T-cell (primary cell): ENCODE measurements around the gene MYO1D. TPM values are rescaled to one million over a fixed set of nuclear protein-coding genes. Genes with fewer than 3 reads are reported as not detected.
A peak's percentile ranks its signal among the peaks of the same experiment; 100 is the strongest.

Experiments
- ATAC-seq, 4 experiments: fragments of 200-7000 bp in 3 of 4; fragments of 150-1000 bp in 1 of 4; cut with Tn5 transposase; replicated peaks in 1 of 4; 1 replicate in 3 of 4; 2 replicates in 1 of 4; pipeline ENCODE4 v1.10.0; 2021; ENCODE audit warnings: moderate library complexity in 3 of 4, mild to moderate bottlenecking in 2 of 4, moderate number of reproducible peaks in 1 of 4
- CTCF ChIA-PET, 2 donors: fragments of 300-600 bp; sonication (Branson Sonifier 250); formaldehyde crosslinking; loops; one replicate each; lab custom pipeline; 2022; ENCODE audit warnings: antibody characterized with exemption in 2 of 2; lab: Charles Lee
- POLR2A ChIA-PET, 2 donors: fragments of 300-600 bp; sonication (Branson Sonifier 250); formaldehyde crosslinking; loops; one replicate each; lab custom pipeline; 2022; ENCODE audit warnings: antibody characterized with exemption in 2 of 2; lab: Charles Lee
- DNase-seq, 35 experiments: peaks; one replicate each; pipeline versions ENCODE4 v3.0.0 to v3.0.0-alpha.2; 2013 to 2023
- H3K27ac ChIP-seq: one replicate; pipeline ENCODE4 v1.5.1; 2013; ENCODE audit warnings: low read length
- H3K27me3 ChIP-seq, 2 experiments: replicated peaks in 1 of 2; 1 replicate in 1 of 2; 2 replicates in 1 of 2; pipeline versions ENCODE4 v1.6.1 to v1.7.0; 2013; ENCODE audit warnings: low read length in 1 of 2, mixed read lengths in 1 of 2; ENCODE audit not compliant: control insufficient read depth in 2 of 2, insufficient read depth in 2 of 2; ENCODE audit errors: extremely low read depth in 1 of 2
- H3K36me3 ChIP-seq, 2 donors: 1 replicate in 1 of 2; 2 replicates in 1 of 2; pipeline versions ENCODE4 v1.6.1 to v1.7.0; 2013; ENCODE audit warnings: low read length in 1 of 2; ENCODE audit not compliant: control insufficient read depth in 2 of 2, insufficient read depth in 1 of 2; ENCODE audit errors: extremely low read depth in 1 of 2
- H3K4me1 ChIP-seq, 2 experiments: 1 replicate in 1 of 2; 2 replicates in 1 of 2; pipeline versions ENCODE4 v1.6.1 to v1.7.0; 2013; ENCODE audit warnings: low read length in 2 of 2, mixed read lengths in 1 of 2; ENCODE audit not compliant: insufficient read depth in 2 of 2, control insufficient read depth in 1 of 2; ENCODE audit errors: extremely low read depth in 1 of 2
- H3K4me3 ChIP-seq, 2 donors: 1 replicate in 1 of 2; 2 replicates in 1 of 2; pipeline versions ENCODE4 v1.5.1 to v1.7.0; 2013; ENCODE audit warnings: mild to moderate bottlenecking in 2 of 2, low read length in 1 of 2, moderate library complexity in 1 of 2; ENCODE audit not compliant: control insufficient read depth in 1 of 2; ENCODE audit errors: extremely low read depth in 1 of 2
- H3K9me3 ChIP-seq: 2 replicates; pipeline ENCODE4 v1.7.0; 2013
- H3K27ac Mint-ChIP-seq, 2 donors: one replicate each; pipeline ENCODE4 v1.8.0; 2020 to 2021; ENCODE audit warnings: mild to moderate bottlenecking in 2 of 2, mixed read lengths in 2 of 2
- H3K27me3 Mint-ChIP-seq, 2 donors: one replicate each; pipeline ENCODE4 v1.8.0; 2021 to 2022; ENCODE audit warnings: mixed read lengths in 2 of 2
- H3K36me3 Mint-ChIP-seq: one replicate; pipeline ENCODE4 v1.8.0; 2021; ENCODE audit warnings: mixed read lengths
- H3K4me1 Mint-ChIP-seq, 3 donors: one replicate each; pipeline ENCODE4 v1.8.0; 2020 to 2022; ENCODE audit warnings: mixed read lengths in 3 of 3, mild to moderate bottlenecking in 1 of 3
- H3K4me3 Mint-ChIP-seq, 3 donors: one replicate each; pipeline ENCODE4 v1.8.0; 2020 to 2022; ENCODE audit warnings: mild to moderate bottlenecking in 3 of 3, mixed read lengths in 3 of 3, moderate library complexity in 3 of 3
- H3K9me3 Mint-ChIP-seq, 3 donors: one replicate each; pipeline ENCODE4 v1.8.0; 2020 to 2022; ENCODE audit warnings: mixed read lengths in 3 of 3
- WGBS: methylation state at CpG from one replicate; pipeline ENCODE4 v1.1.5; 2013; ENCODE audit warnings: missing lambda C conversion rate; ENCODE audit not compliant: insufficient coverage; 5-methylcytosine and 5-hydroxymethylcytosine counted together
- total RNA-seq, 35 experiments: library from RNA in 6 of 35; stranded (reverse) in 6 of 35; fragments of 120-200 nt in 1 of 35; gene quantifications; one replicate each; pipeline versions ENCODE4 v1.2.1 to v1.2.4 and lab custom pipeline; 2013 to 2026

MYO1D gene
- total RNA-seq, 5 donors from 2014 or later (not counting 1 experiment from before 2014, with no cell fraction given), result 8.3 to 11.1 (median 9.5) TPM

GRCh38 chr17:32551186-32551955 is 325.6 kb downstream of the MYO1D start:
- Mint-ChIP-seq H3K36me3 (no peaks in the 10 kb centered on the region), H3K4me1 (peaks cover 34 to 47% (median 36%) of the 10 kb centered on the region in 3 donors), H3K27ac (peak overlapping the region; percentile 46 to 70), H3K9me3 (no peaks in the 10 kb centered on the region), H3K27me3 (no peaks in the 10 kb centered on the region), H3K4me3 (no peak overlapping the region)
- no peak overlapping the region for H3K27ac ChIP-seq
- DNase-seq (peak in 1 of 35 experiments; percentile 35), ATAC-seq (peak in 3 of 4 experiments; percentile 71 to 95 (median 85))
- H3K4me1 ChIP-seq, result peaks cover 7 to 16% of the 10 kb centered on the region in 2 experiments
- WGBS, result 95% methylated on average over 4 of the region's 8 CpGs
- no peaks in the 10 kb centered on the region for H3K36me3 ChIP-seq
- H3K4me3 ChIP-seq, result no peak overlapping the region
- no peaks in the 10 kb centered on the region for H3K9me3 ChIP-seq
- ChIA-PET CTCF (interaction anchor here in 1 of 2 donors (1.2 kb wide), 1 partner anchor 89 kb away, joined by 3 read pairs; no protein-coding TSS in a partner anchor), POLR2A (interaction anchor here in 1 of 2 donors (0.6 kb wide), 1 partner anchor 172 kb away, joined by 3 read pairs; no protein-coding TSS in a partner anchor)
- no peaks in the 10 kb centered on the region for H3K27me3 ChIP-seq

- ChIA-PET CTCF (interaction anchor here (0.7 to 1.2 kb wide), 2 partner anchors 10 to 76 kb away, joined by 3 read pairs; no protein-coding TSS in a partner anchor), POLR2A (no interaction called here)
- 100% methylated on average over 1 of the region's 3 CpGs for WGBS
- Mint-ChIP-seq H3K36me3 (no peaks in the 10 kb centered on the region), H3K9me3 (no peaks in the 10 kb centered on the region), H3K4me3 (no peak overlapping the region), H3K27ac (no peak overlapping the region), H3K4me1 (peaks cover 31 to 40% (median 38%) of the 10 kb centered on the region in 3 donors), H3K27me3 (no peaks in the 10 kb centered on the region)
- ATAC-seq (no peak), DNase-seq (no peak)
- Histone ChIP-seq H3K4me3 (no peak overlapping the region), H3K27ac (no peak overlapping the region), H3K36me3 (no peaks in the 10 kb centered on the region), H3K4me1 (peaks cover 5 to 16% of the 10 kb centered on the region in 2 experiments), H3K9me3 (no peaks in the 10 kb centered on the region), H3K27me3 (no peaks in the 10 kb centered on the region)
These were observed 327.4 kb downstream of the MYO1D start for GRCh38 chr17:32549559-32549958.

DNA sequence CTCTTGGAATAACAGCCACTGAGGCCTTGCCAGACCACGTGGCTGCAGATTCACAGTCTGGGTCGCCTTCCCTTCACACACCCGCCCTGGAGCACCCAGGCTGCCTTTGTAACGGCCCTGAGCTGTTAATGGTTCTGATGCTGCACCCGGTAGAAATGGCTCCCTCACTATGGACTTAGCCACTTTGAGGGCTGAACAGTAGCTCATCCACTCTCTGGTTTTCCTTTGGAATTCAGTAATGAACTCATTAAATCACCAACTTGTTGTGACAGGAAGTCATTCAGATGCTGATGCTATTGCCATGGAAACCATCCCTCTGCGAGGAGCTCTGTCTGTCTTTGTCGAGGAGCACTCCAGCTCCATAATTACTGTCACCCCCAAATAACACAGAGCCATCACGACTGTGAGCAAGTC is 330.9 kb downstream of the MYO1D start:
- Histone ChIP-seq H3K9me3 (no peaks in the 10 kb centered on the region), H3K36me3 (no peaks in the 10 kb centered on the region), H3K4me1 (no peaks in the 10 kb centered on the region), H3K4me3 (no peak overlapping the region), H3K27me3 (no peaks in the 10 kb centered on the region), H3K27ac (no peak overlapping the region)
- Mint-ChIP-seq H3K36me3 (no peaks in the 10 kb centered on the region), H3K4me3 (no peak overlapping the region), H3K9me3 (no peaks in the 10 kb centered on the region), H3K27me3 (no peaks in the 10 kb centered on the region), H3K27ac (no peak overlapping the region), H3K4me1 (peaks cover 4 to 11% (median 6%) of the 10 kb centered on the region in 3 donors)
- ChIA-PET CTCF (no interaction called here), POLR2A (interaction anchor here in 1 of 2 donors (0.5 kb wide), 1 partner anchor 126 kb away, joined by 3 read pairs; no protein-coding TSS in a partner anchor)
- 62% methylated on average over 7 of the region's 8 CpGs for whole genome bisulfite sequencing
- no peak for DNase-seq
- ATAC-seq, result no peak

GRCh38 chr17:32542186-32542585 is 334.7 kb downstream of the MYO1D start:
- ATAC-seq (no peak), DNase-seq (no peak)
- CTCF ChIA-PET, result no interaction called here
- no peak overlapping the region for H3K4me3 ChIP-seq
- H3K9me3 ChIP-seq, result no peaks in the 10 kb centered on the region
- Mint-ChIP-seq H3K9me3 (no peaks in the 10 kb centered on the region), H3K27me3 (no peaks in the 10 kb centered on the region), H3K27ac (no peak overlapping the region), H3K4me3 (no peak overlapping the region), H3K36me3 (peaks cover 3% of the 10 kb centered on the region), H3K4me1 (peaks cover 0 to 4% (median 0%) of the 10 kb centered on the region in 3 donors)
- H3K27ac ChIP-seq, result no peak overlapping the region
- no peaks in the 10 kb centered on the region for H3K4me1 ChIP-seq
- H3K36me3 ChIP-seq, result no peaks in the 10 kb centered on the region
- WGBS, result 85% methylated on average over 4 of the region's 7 CpGs
- no peaks in the 10 kb centered on the region for H3K27me3 ChIP-seq
- POLR2A ChIA-PET, result no interaction called here

DNA sequence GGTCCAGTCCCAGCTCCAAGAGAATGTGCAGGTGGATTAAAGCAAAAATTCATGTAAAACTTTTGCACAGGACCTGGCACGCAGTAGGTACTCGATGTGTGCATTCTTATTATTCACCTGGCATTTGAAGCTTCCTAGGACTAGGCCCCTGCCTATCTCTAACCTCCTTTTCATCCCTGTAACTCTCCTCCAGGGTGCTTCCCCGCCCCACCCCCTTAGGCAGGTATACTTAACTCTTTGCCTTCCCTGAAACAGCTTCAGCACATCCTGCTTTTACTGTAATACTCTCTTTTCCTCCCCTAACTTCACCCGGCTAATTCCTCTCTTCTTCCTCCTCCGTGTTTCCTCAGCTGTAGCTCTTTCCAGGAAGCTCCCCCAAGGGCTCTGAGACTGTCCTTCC is 335.3 kb downstream of the MYO1D start:
- WGBS, result 85% methylated on average over 5 of the region's 5 CpGs
- POLR2A ChIA-PET, result no interaction called here
- CTCF ChIA-PET, result no interaction called here
- DNase-seq, result no peak
- Mint-ChIP-seq H3K4me3 (no peak overlapping the region), H3K4me1 (peaks cover 0 to 4% (median 2%) of the 10 kb centered on the region in 3 donors), H3K36me3 (peaks cover 3% of the 10 kb centered on the region), H3K27me3 (no peaks in the 10 kb centered on the region), H3K27ac (no peak overlapping the region), H3K9me3 (no peaks in the 10 kb centered on the region)
- ATAC-seq, result no peak
- Histone ChIP-seq H3K27ac (no peak overlapping the region), H3K4me3 (no peak overlapping the region), H3K36me3 (no peaks in the 10 kb centered on the region), H3K4me1 (no peaks in the 10 kb centered on the region), H3K27me3 (no peaks in the 10 kb centered on the region), H3K9me3 (no peaks in the 10 kb centered on the region)

GRCh38 chr17:32536736-32537643 is 339.9 kb downstream of the MYO1D start:
- Histone ChIP-seq H3K36me3 (no peaks in the 10 kb centered on the region), H3K27ac (no peak overlapping the region), H3K9me3 (no peaks in the 10 kb centered on the region), H3K4me3 (no peak overlapping the region), H3K4me1 (no peaks in the 10 kb centered on the region), H3K27me3 (no peaks in the 10 kb centered on the region)
- no peaks in the 10 kb centered on the region for H3K27me3 Mint-ChIP-seq
- peaks cover 3% of the 10 kb centered on the region for H3K36me3 Mint-ChIP-seq
- no peak for ATAC-seq
- no peak for DNase-seq
- H3K4me3 Mint-ChIP-seq, result no peak overlapping the region
- ChIA-PET CTCF (no interaction called here), POLR2A (no interaction called here)
- no peaks in the 10 kb centered on the region for H3K9me3 Mint-ChIP-seq
- H3K27ac Mint-ChIP-seq, result no peak overlapping the region
- WGBS, result no CpG with 5 or more reads among the region's 8 CpGs
- peaks cover 2 to 9% (median 2%) of the 10 kb centered on the region in 3 donors for H3K4me1 Mint-ChIP-seq
